Erythroblast (primary cell): ENCODE data around the gene RIPK4.

Source experiments
- GATA1 ChIP-seq: IDR thresholded peaks from 2 replicates; pipeline ENCODE4 v1.6.1; 2011; ENCODE audit warnings: low read depth, mild to moderate bottlenecking, control low read depth, low read length, moderate library complexity
- POLR2A ChIP-seq: IDR thresholded peaks from 2 replicates; pipeline ENCODE4 v1.6.1; 2011; ENCODE audit warnings: mild to moderate bottlenecking, low read length

GRCh38 chr21:41761934-41762635 is 4.8 kb downstream of the RIPK4 start:
- TF ChIP-seq POLR2A (no peak), GATA1 (no peak)
